Fibroblast of skin of left biceps (primary cell): ENCODE results near the gene GSTO2.

Source experiments
- DNase-seq, 2 experiments: peaks; one replicate each; pipeline ENCODE4 v3.0.0-alpha.2; 2013; ENCODE audit warnings: low read depth in 2 of 2

The GSTO2 gene

DNA sequence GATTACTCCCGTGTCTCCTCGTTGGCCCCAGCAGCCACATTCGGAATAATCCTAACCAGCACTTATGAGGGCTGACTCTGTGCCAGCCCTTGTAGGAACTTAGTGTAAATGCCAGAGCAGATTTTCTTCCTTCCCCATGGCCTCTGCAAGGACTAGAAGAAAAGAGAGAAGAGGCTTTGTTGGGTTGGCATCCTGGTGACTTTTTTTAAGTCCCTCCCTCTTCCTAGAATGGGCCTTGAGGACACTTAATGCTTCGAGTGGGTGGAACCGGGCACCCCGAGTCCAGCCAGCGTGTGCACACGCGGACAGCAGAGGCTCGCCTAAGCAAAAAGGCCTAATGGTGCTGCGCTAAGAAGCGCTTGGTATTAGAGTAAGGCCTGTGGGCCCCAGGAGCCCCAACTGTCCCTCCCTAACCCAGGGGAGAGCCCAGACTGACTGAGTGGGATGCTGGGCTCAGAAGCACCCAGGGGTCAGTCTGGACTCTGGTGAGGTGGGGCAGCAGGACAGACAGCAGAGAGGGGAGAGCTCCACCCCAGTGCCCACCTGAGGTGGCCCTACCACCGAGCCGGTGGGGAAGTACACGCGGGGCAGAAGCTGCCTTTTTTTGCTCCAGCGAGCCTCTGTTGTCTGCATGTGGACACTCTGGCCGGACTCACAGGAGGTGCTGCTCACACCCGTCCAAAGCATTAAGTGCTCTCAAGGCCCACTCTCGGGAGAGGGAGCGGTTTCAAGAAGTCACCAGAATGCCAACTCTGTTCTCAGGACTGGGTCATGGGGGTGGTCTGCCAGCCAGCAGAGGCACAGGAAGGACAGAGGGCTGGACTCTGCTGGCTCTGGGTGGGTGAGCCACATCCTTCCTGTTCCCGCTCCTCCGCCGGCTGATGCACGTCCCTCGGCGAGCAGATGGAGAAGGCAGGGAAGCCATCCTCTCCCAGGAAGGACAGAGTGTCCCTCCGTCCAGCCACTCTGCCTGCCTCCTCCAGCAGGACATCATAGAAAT, 56.8 kb downstream of the GSTO2 start:
- DNase-seq, result no peak

DNA sequence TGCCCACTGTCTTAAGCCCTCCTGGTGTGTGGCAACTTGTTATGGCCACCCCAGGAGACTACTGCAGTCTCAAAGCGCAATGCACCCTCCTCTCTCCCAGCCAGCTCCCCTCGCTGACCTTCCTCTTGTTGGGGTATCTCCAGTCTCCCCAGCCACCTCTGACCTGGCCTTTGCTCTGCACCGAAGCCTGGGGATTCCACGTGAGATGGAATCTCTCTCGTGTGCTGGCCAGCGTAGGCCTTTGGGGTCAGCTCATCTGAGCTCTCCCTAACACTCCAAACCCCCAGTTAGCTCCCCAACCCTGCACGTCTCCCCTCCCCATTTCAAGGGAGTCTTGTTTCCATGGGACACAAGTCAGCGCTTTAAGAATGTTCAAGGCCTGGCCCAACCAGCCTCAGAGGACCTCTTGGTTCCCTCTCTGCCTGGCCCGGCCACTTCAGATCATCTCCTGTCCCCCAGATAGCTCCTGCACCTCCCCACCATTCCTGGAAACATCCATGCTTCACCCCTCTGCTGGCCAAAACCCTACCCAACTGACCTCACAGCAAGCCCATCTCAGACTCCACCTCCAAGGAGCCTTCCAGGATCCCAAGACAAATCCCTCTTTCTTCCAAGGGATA, 58.1 kb downstream of the GSTO2 start:
- DNase-seq, result no peak

DNA sequence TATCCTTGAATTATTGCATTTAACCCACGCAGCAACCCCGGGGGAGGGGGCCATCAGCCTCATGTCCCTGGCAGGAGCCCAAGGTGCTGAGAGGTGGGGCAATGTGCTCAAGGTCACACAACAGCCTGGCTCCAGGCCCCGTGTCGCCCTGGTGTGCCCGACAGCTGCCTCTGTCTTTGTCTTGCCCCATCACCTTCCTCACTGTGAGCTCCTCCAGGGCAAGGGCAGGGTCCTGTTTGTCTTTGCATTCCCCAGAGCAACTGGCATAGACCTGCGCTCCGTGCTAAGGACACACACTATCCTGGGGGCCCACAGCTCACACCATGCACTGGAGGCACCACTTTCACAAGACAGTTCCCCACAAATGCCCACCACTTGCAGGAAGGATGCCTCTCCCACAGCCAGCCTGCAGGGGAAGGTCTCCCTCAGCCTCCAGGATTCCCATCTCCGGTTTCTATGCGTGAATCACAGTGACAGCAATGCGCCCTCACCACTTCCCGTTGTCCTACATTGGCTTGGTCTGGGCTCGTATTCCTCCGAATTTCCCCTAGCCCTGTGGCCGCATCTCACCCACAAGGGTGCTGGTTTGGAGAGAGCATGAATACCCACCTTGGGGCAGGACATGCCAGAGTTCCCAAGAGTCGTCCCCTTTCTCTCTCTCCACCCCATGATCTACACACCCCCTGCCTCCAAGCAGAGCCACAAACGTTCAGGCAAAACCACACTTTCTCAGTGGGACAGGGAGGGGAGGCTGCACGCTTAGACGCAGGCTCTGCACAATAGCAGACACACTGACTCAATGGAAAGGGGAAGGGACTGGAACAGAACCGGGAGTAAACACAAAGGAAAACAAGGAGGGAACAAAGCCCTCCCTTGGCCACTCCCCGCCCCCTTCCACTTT, 59.0 kb downstream of the GSTO2 start:
- DNase-seq, result peak; percentile 38 to 47

DNA sequence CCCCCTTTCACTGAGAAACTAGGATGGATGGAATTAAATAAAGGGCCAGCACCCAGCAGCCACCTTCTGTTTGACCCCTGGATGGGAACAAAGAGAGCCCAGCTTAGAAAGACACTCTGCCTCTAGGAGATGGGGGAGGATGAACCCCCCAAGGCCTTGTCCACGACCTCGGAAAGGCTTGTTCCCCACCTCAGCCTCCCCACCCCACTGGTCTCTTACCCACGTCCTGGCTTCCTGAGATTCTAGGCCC, 59.6 kb downstream of the GSTO2 start:
- DNase-seq, result no peak

DNA sequence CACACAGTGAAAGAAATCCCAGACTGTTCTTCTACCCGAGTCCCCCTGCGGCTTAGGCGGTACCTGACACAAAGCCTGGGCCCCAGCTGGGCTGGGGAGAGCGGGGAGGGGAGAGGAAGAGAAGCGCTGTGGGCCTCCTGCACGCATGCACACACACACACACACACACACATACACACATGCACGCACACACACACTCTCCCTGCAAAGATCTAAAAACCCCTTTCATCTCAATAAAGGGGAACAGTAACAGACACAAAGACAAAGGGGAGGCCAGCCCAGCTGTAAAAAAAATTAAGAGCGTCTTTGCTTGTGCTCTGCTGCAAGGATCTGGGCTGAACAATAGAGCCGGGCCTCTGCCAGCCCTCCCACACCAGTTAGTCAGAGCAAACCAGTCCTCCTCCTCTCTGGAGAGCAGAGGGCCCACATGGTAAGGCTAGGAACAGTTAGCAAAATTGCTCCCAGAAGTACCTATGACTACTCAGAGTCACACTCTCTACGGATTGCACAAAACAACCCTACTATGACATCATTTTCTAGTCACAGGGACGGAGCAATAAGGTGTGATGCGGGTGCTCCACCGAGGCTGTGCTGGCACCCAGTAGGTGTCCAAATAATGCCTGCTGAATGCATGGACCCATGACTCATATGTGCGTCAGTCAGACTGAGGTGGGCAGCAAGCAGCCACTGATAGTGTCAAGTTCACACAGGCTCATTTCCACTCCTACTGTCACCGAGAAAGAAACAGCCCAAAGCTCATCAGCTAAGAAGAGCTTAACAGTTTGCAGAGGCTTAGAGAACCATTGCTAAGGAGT, 60.1 kb downstream of the GSTO2 start:
- DNase-seq, result peak; percentile 66 to 69

DNA sequence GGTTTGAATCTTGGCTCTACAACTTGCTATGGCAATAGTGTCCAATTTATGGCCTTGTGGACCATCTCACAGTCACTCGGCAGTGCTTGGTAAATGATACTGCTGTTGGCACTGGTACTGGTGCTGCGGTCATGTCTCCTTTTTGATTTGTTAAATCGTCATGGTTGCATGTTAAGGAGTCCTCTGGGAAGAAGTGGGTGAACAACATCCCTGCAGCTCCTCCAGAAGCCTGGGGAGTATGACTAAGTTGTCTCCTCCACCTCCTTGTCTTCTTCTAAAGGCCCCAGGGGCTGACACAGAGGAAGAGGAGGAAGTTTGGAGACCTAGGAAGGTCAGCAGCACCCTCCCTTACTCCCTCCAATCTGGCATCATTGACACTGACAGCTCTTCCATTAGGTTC, 60.8 kb downstream of the GSTO2 start:
- DNase-seq, result no peak

DNA sequence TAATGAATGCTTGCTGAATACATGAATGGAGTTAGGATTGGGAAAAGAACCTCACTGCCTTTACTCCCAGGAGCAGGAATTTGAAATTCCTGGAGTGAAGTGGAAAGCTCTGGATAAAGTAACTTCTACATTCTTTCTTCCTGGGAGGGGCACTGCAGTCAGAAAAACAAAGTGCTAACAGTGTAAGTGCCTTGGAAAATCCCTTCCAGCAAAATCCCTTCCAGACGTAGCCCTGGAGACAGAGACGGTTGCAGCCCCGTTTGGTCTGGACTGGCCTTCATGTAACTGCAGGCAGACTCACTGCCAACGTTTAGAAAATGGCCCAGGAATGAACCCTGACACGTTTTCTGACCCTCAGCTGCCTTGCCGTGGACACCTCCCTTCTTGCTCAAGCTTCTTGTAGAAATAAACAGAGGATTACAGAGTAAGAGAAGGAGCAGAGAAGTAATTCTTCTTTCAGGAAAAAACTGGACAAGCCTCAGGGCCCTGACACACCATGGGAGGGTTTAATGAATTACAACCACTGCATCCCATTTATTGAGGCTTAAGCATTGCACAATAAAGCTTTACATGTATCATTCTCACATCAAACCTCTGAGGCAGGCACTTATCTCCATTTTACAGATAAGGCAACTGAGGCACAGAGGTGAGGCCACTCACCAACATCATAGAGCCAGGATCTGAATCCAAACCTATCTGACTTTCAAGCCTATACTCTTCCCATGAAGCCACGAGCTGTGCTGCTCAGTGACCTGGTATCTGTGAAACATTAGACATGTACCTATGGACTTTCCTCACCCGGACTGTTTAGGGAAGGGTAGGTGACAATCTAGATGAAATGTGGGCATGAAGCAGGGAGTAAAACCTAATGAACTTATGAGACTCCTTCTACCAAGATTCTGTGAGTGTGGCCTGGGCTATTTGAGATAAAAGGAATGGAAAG, 61.5 kb downstream of the GSTO2 start:
- peak; percentile 41 to 47 for DNase-seq

DNA sequence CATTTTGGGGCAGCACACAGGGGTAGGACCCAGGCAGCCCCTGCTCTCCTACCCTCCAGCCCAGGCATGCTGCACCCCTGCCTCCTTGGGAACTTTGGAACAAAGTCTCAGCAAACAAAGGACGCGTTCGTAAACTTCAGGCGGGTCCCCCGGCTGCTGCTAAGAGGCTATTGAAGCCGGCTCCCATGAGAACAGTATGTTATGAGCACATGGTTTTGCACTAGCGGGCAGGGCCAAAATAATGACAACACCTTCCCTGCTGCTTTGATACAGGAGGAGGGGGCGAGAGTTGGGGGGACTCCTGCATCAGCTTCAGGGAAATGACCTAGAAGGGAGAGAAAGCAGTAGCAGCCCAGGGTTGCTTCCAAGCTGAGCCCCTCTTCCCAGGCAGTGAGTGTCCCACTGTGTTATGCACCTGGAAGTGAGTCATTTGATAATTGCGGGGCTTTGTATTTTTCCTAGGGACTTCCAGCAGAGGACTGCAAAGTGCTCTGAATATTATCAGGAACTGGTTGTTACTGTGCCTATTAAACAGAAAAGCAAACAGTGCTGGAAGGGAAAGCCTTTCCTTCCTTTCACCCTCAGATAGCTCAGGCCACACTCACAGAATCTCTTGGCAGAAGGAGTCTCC, 62.3 kb downstream of the GSTO2 start:
- DNase-seq, result no peak

DNA sequence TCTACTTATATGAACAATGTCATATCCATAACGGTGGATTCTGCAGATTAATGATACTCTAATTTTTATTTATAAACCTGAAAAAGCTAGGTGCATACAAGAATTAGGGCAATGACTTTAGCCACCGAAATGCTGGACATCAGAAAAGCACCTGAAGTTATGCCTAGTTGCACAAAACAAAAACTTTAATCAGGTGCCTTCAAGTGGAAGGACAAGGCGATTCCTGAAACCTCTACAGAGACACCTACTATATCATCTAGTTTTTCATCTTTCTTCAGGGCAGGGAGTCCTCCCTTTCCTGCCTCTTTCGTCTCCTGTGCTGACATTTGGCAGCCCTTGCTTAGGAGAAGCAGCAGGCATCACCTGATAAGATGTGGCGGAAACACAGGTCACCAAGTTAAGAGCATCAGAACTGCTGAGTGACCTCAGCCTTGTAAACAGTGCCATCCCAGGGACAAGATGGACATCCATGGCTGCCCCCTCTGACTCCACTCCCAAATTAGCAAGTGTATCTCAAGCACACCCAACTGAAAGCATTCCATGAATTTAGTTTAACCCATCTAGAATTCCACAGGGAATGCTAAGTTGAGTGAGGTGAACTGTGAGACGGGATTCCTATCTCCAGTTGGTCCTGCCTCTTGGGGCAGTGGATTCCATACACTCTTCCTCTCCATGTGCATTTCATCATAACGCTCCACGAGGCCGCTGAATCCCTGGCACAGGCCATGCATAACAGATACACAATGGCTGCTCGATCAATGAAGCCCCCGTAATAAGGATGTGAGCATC, 63.5 kb downstream of the GSTO2 start:
- DNase-seq, result peak in 1 of 2 experiments; percentile 47

DNA sequence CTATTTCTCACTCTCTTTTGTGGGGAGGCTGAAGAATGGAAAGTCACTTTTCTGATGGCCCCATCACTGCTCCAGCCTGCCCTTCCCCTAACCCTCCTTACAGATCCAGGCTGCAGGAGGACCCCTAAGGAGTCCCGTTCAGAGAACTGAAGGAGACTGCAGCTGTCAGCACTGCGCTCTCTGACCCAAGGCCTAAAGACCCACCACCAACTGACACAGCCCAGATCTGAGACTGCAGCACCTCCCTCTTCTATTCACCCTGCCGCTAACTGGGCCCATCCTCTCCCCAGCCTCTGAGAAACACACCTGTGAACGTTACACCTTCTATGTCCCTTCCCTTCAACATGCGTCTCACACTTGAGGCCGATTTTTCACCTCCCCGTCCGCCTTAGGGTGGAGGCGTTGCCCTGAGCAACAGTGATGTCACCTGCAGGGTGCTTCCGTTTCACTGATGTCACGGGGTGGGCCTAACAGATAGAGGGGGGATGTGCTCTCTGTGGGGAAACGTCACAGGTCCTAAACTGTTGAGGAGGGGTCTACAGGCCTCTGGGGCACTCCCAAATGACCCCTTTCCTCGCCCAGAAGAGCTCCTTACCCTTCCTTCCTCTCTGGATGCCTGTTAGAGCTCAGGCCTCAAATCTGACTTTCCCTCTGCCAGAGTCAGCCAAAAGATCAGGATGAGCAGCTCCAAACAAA, 64.2 kb downstream of the GSTO2 start:
- DNase-seq, result no peak

DNA sequence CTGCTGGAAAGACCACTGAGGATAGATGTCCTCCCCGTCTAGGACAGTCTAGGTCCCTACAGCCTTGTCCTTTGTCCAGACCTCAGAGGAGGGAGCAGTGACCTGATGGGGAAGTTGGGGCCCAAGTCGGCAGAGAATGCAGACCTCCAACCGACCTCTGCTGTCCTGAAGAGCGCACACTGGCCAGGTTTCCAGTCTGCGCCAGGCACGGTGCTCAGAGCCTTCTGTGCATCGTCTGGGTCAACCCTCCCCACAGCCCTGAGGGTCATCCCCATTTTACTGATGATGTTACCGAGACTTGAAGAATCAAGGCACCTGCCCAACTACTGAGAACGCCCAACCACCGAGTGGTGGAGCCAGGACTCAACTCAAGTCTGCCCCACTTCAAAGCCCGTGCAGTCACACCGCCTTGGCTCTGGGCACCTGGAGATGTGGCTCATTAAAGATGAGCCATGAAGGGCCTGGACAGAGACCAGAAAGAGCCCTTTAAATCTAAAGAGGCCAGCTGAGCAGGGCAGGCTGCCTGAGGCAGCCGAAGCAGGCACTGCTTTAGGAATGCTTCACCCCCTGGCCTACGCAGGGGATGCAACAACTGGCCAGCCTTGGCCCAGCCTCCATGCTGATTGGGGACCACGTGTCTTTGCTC, 64.9 kb downstream of the GSTO2 start:
- DNase-seq, result no peak

DNA sequence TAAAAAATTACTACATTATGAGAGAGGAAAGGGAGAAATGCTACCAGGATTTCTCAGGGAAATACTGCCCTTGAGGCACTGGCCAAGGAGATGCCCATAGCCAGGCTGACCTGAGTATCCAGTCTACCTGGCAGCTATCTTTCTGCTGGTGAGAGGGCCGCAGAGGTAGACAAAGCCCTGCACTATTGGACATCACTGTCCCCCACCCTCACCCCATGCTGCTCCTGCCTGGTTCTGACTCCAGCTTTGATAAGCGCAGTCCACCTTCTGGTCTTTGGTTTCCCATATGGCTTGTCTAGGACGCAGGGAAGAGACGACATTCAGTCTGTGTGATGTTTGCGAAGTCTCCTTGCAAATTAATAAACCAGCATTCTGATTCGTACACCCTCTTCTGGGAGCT, 65.6 kb downstream of the GSTO2 start:
- no peak for DNase-seq

DNA sequence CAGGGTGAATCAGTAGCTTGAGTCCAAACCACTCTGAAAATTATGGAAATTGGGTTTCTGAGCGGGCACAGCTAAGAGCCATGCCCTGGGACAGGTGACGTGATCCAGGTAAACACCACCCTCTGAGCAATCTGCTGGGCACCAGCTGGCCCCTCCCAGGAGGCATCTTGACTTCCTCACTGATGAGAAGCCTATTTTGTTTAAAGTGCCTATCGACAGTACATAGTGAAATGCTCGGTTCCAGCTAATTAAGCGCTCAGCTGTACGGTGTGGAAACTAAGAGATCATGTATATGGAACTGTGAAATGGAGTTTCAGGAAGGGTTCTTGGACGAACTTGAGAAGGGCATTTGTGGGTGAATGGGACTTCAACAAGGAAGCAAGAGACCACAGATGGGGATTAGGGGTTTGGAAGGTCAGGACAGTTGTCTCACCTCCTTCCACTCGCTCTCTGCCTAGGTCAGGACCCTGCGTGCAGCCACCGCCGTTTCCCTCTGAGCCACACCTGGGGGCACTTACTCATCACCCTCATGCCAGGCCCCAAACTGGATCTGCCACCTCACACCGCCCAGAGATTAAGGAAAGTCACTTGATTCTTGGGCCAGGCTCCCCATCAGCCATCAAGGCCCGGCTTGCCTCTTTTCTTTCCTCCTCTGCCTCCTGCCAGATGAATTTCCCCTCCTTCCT, 66.1 kb downstream of the GSTO2 start:
- no peak for DNase-seq

DNA sequence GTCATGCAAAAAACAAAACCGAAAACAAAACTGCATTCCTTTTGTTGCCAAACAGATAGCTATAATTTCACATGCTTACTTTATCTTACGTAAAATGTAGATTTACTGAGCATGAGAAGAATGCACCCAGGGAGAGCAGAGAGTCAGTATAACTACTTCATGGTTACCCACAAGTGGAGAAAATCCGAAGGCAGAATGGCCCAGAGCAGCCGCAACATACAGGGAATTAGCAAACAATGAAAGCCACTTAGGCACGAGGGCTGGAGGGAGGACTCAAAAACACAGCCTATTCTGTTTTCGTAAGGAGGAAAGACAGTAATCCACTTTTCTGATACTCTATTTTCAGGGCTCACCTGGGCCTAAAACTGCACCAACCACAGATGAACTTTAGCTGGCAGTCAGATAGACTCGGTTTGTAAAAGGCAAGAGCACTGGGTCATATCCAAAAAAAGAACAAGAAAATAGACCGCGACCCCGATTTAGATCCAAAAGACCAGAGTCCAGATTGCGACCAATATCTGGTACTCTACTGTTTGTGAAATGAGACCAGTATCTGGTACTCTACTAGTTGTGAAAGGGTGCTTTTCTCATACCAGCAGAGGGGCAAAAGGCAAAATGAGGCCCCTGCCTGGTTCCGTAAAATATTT, 68.0 kb downstream of the GSTO2 start:
- peak in 1 of 2 experiments; percentile 41 for DNase-seq

DNA sequence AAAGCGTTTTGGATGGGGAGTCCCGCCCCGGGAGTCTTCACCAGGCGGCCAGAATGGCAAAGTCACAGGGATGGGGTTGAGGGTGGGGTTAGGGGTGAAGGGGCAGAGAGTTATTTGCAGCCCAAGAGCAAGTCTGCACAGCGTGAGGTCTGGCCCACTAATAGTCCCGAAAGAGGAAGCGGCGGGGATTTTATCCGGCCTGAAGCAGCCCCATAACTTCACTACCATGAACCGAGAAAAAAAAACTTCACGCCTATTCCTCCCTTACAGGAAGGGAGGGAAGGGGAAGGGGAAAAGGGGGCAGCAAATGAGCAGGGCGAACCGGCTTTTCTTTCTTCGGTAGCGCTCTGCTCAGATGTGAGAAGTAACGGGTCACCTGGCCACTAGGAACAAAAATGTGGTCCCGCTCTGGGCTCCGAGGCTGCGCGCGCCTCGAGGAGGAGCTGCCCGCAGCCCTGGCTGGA, 68.6 kb downstream of the GSTO2 start:
- no peak for DNase-seq

DNA sequence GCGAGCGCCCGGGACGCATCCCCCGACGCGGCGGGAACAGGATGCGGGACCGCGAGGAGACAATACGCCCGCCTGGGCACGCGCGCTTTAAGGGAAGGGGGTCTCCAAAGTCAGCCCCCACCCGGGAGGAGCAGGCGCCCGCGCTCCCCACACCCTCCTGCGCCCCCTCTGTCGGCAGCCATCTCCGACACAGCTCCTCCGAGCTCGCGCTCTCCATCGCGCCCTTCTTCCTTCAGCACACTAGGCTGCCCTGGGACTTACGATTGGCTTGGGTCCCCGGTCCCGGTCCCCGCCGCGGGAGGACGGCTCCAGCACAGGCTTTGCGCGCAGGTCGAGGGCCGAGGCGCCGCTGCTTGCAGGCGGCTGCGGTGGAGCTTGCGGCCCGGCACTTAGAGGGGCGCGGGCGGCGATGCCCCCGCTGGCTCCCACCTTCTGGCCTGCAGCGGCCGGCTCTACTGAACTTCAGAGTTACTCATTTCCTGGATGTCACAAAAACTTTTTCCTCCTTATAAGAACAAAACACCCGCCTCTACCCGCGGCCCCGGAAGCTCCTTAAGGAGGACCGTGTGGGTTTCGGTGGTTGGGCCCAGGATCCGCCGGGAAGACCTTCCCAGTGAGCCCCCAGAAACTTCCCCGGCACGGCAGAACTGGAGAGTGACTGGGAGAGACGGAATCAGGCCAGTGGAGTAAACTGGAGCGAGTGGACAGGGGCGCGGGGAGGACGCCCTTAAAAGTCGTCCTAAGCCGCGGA, 69.2 kb downstream of the GSTO2 start, which contains the start of gene ITPRIP:
Gene ITPRIP (minus strand): TSS at position 481 of the 751 bp plus-strand sequence. CDS start 22,414 bp downstream, outside the sequence.
- peak in 1 of 2 experiments; percentile 50 for DNase-seq
